GM21786 (cell line): ENCODE measurements around the gene GNAZ.

ENCODE experiments used
- ATAC-seq: cut with Tn5 transposase; IDR thresholded peaks from one replicate; pipeline ENCODE4 v1.9.1; 2021; ENCODE audit not compliant: unreplicated experiment

GNAZ gene

DNA sequence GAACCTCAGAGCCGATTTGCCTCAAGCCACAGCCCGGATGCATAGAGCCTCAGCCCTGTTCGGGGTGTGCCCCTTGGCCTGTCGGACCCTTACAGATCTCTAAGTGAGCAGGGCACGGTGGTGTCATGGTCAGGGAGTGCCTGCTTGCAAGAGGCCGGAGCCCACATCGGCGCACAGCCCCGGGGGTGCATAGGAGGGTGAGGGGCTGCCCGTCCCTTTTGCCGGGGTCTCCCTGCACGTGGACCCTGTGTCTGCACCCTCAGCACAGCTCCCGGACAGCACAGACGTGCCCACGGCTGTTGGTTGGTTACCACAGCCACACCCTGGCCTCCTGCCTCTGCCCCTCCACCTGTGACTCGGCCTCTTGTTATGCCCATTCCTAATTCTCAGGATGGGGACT is 81.5 kb downstream of the GNAZ start:
- ATAC-seq: no peak

DNA sequence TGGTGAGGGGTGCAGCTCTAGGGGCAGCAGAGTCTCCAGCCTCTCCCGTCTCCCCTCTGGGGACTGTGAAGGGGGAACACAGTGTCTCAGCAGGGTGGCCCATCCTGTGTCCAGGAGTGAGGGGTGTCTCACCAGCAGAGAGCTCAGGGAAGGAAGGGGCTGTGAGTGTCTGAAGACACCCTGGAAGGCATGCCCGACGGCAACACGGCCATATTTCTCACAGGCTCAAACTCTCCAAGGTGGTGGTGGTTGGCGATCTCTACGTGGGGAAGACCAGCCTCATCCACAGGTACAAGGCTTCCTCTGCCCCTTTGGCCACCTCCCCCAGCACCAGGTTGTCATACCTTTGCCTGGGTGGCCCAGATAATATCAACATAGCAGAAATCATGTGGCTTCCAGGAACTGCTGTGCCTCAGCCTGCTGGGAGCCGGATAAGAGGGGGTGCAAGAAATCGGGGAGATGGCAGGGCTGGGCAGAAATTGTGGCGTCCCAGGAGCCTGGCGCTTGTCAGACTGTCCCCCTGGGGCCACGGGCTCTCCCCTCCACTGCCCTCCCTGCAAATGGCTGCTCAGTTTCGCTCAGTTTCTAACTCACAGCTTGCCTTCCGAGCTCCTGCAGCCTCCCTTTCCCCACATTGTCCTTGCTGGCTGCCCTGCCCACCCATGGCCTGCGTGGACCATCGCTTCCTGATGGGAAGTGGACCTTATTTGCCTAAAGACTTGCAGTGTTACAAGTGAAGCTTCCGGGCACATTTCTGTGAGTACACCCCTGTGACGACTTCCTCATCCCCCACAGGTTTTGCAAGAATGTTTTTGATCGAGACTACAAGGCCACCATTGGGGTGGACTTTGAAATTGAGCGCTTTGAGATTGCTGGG is 82.2 kb downstream of the GNAZ start:
- ATAC-seq: no peak

DNA sequence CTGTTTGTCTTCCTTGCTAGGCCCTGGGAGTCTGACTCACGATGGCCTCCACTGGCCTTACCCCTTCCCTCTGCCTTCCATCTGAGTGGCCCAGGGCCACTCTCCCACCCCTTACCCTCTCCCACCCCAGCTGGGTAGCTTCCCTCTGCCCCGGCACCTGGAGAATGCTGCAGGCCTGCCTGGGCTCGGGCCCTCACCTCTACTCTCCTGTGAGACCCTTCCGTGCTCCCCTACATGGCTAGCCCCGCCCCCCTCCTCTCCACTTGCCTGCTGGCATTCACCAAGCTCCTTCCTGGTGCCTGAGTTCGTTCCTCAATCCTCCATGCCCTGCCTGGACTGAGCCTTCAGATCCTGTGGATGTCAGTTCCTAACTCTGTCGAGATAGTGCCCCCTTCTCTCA is 83.7 kb downstream of the GNAZ start:
- ATAC-seq: no peak

DNA sequence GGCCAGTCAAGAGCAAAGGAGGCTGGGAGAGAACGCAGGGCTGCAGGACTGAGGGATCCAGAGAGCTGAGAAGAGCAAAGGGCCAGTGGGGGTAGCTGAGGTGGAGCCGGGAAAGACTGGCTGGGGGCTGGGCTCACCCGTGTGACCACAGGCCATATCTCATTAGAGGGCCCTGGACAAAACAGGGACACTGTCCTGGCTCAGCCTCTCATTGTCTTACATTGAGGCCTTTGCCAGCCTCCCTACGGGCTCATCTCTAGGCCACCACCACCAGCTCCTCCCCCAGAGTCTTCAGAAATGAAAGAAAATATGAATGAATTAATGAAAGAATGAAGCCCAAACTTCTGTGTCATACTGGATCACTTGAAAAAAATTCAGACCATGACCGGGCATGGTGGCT is 84.1 kb downstream of the GNAZ start:
- ATAC-seq: no peak

DNA sequence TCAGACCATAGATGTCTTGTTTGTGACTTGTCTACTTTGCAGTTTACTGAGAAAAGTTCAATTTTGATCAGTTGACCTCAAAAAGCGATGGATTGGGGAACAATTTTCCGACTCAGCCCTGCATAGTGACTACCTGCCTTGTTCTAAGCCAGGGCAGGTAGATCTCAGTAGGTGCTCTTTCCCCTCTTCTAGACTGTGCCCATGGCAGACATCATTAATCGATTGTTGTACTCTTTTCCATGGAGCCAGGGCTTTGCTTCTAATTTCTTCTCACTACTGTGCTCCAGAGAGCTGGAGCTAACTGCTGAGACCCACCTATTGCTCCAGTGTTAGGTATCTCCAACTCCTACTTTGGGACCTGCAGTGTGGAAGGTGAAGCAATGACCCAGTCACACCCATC is 84.8 kb downstream of the GNAZ start:
- no peak for ATAC-seq

DNA sequence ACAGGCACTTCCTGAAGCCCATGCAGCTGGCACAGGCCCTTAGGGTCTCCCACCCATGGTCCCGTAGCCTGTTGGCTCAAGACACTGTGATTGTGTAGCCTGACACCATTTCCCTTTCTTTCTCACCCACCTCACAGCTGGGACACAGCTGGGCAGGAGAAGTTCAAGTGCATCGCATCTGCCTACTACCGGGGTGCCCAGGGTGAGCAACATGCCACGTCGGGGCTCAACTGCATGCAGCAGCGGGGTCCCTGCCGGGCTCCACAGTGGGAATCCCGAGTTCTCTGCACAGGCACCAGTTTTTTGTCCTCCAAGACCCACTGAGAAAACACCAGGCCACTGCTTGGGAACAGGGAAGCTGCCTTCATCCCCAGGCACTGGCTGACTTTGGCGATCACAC is 85.5 kb downstream of the GNAZ start:
- ATAC-seq: no peak

DNA sequence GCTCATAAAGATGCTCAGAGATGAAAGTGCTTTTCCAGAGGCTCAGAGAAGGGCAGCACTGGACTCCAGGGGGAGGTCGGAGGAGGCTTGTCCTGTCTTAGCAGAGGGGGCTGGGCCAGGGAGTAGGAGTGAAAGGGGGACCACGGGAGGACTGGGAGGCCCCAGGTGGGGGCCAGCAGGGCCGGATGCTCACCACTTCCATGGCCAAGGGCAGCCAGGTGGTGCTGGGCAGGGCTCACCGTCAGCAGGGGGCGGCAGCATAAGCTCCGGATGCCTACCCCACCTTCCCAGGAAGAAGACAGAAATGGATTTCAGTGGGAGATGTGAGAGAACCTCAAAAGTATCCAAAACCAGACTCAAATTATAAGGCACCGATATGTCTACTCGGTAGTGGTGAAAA is 86.0 kb downstream of the GNAZ start:
- no peak for ATAC-seq

DNA sequence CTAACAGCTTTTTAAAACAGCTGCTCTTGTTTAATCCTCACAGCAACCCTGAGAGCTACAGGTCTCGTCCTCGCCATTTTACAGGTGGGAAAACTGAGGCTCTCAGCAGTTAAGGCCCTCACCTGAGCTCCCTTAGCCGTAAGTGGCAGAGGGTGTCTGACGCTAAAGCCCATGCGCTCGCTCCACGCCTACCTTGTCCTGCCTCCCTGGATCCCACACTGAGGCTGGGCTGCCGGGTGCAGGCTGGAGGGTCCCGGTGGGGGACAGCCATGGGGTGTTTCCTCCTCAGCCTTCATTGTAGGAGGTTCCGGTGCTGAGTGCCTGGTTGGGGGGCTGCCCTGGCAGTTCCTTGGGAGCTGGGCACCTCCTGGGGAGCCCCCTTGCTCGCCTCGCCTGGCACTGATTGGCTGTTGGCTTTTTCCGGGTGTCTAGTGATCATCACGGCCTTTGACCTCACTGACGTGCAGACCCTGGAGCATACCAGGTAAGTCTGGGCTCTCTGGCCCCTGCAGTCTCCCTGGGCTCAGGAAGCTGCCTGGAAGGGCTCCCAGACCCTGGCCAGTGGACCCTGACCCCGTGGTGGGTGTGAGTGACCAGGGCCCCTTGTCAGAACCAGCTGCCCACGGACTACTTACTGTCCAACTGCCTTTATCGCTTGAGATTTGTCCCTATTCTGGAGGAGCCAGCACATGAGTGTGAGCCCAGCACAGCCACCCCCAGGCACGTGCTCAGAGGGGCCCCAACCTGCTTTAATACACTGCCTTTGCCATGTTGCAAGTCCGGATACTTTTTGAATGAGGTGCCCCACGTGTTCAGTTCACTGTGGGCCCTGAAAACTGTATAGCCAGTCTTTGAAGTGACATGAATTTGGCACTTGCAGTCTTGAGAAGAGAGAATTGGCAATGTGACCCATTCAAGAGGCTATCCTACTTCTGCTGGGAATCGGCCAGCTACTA is 87.5 kb downstream of the GNAZ start:
- ATAC-seq: no peak

DNA sequence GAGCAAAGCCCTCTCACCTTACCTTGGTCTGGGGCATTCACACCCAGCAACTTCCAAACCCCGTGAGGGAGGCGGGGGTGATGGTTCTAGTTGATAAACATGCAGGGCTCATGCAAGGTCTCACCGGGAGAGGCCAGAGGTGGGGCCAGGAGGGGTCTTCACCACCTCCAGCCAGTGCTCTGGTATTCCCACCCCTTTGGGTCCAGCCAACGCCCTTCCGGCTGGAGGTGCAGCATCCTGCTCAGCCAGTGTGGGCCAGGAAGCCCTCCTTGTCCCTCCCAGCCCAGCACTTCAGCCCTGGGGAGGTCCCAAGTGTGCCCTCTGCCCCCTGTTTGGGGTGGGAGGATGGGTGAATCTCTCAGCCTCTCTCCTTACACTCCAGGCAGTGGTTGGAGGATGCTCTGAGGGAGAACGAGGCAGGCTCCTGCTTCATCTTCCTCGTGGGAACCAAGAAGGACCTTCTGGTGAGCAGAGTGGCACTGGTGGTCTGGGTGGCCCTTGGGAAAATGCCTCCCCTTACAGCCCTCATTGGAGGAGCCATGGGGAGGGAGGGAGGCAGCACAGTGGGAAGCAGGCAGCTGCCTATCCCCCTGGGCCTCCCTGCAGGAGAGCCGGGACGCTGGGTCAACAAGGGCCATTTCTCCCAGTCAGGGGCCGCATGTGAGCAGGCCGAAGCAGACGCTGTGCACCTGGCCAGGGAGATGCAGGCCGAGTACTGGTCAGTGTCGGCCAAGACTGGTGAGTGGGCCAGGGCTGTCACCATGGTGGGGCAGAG is 88.4 kb downstream of the GNAZ start:
- ATAC-seq: no peak

DNA sequence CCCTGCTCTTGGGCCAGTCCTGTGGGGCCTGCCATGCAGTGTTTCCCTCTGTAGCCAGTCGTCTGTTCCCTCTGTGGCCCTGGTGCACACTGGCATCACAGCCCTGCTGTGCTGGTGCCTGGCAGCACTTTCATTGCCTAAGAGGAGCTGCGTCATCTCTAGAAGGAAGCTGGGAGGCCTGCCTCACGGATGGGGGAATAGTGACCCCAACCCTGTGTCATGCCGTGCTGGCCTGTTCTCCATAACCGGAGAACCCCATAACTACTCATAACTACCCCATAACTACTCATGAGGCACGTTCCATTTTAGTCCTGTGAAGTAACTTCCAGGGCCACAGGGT is 88.9 kb downstream of the GNAZ start:
- ATAC-seq: no peak

DNA sequence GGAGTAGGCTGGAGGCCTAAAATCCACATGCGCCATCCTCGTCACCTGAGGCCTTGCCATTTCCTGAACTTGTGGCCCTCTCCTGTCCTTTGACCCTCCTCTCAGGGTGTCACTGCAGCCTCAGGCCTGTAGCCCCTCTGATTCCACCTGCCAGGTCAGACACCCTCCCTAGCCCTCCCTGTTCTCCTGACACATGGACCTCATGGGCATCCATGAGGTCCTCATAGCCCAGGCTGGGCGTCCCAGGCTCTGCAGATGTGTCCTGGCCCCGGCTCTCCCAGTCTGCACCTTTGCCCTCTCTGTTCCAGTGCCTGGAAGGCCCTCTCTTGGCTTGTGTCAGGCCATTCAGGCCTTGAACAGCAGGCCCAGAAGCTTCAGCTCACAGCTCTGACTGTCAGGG is 90.7 kb downstream of the GNAZ start:
- no peak for ATAC-seq

DNA sequence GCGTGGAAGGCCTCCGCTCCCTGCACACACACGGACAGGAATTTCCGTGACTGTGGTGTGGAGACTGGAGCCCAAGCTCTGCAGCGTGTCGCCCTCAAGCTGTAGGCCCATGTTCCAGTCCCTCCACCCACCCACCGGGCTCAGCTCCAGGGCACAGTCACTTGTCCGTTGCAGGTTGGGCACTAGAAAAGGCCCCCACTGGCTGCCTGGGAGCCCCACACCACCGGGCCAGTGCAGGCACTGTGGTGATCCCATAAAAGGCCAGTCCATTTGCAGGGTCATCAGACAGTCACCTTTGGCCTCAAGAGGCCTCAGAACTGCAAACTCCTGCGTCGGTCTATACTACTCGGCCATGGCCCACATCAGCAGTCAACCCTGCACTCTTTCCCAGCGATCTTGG is 91.3 kb downstream of the GNAZ start:
- no peak for ATAC-seq

DNA sequence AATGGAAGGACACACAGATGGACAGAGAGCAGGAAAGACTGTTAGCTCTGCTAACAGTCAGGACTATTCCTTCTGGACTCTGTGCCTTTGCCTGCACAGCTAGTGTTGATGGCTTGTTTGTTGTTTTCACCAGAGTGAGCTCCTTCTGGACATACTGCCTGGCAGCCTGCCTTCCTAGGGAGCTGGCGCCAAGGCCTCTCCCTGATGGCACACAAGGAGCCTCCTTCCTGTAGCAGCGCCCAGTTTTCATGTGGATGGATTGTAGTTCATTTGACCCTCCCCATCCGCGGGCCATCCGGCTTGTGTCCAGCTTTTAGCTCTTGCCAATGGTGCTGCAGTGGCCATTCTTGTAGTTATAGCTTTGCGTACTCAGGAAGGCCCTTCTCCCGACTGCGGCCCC is 93.3 kb downstream of the GNAZ start:
- no peak for ATAC-seq

DNA sequence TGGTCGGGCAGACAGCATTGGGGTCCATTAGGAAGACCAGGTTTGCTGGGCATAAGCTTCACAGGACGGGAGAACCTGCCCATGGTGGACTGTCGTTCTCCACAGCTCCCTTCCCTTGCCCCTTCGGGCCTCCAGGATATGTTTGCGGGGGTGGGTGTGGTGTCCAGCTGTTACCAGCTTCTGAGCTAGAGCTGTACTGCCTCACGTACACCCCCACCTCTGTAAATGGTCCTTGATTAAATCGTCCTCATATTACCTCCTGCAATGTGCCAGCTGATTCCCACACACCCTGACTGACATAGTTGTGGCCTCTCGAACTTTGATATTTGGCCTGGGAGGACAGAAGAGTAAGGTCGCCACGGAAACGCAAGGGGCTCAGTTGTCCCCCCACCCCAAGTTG is 93.8 kb downstream of the GNAZ start:
- no peak for ATAC-seq

DNA sequence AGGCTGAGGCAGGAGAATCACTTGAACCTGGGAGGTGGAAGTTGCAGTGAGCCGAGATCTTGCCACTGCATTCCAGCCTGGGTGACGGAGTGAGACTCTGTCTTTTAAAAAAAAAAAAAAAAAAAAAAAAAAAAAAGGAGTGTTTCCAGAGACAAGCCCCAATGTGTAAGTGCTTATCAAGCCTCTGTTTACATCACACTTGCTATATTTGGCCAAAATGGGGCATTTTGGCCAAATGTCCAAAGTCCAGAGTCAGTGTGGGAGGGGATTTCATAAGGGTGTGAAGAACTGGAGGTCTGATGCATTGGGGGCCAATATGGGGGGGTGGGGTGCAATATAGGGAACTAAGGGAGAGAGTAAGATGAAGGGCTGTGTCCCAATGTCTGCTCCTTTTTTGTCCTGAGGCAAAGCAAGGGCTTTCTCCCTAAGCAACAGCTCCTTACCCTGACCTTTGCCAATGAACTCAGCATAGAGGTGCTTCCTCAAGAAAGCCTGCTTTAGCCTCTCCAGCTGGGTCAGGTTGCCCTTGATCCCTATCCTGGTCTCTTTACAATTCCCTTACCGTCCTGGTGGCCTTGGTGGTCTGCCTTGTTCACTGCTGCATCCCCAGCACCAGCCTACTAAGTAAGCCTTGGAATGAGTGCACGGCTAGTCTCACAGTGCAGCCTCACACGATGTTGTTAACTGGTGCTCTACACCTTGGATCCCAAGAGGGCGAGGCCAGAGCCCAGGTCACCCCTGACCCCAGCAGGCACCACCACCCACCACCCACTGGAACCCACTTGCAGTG is 95.9 kb downstream of the GNAZ start:
- no peak for ATAC-seq

DNA sequence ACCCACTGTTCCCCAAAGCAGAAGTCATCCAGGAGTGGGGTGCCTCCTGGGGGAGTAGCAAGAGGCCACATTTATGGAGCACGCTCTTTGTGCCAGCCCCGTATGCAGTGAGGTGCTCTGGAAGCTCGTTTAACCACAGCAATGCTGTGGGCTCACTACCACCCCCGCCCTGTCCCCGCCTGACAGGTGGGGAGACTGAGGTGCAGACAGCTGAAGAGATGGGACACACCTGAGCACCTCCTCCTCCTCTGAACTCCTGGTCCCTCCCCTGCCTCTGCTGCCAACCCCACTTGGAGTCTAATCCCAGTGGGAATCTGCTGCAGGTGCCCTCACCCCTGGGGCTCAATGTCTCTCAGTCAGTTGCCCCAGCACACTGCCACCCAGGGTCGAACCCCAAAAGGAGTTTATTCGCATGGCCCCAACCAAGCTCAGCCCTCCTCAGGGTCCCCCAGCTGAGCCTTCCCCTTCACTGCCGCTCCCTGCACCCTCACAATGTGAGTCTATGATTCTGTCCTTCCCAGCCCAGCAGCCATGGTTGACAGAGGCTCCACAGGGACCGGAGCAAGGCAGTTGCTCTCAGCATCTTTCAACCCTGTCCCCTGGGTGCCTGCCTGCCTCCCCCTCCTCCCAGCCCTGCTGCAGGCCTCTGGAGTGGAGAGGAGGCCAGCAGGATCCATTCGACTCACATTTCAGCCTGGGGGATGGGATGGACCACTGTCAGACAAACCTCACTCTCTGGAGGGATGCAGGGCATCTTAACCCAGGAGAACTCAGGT is 96.7 kb downstream of the GNAZ start:
- no peak for ATAC-seq

DNA sequence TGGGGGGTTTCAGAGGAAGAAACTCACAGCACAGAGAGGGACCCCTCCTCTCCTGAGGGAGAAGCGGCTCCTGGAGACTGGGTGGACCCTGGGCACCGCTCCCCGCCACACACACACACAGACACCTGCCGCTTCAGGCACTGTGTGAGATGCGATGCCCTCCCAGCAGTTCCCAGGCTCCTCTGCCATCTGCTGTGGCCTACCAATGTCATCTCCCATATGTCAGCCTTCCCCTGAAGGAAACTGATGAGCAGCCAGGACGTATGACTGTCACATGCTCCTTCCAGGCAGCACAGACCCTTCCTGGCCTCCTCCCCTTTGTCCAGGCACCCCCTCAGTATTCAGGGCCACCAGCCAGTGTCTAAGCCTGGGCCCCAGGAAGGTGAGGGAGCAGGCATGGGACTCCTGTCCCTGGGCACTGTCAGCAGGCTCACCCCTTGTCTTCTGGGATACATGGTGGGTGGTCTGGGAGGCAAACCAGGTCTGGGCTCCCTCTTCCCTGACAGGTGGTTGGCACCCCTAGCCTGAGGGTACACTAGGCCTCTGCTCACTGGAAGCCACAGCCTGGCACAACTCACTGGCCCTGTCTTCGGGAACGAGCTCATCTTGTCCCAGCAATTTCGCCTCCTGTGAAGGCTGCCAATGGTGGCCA is 98.2 kb downstream of the GNAZ start:
- ATAC-seq: no peak

DNA sequence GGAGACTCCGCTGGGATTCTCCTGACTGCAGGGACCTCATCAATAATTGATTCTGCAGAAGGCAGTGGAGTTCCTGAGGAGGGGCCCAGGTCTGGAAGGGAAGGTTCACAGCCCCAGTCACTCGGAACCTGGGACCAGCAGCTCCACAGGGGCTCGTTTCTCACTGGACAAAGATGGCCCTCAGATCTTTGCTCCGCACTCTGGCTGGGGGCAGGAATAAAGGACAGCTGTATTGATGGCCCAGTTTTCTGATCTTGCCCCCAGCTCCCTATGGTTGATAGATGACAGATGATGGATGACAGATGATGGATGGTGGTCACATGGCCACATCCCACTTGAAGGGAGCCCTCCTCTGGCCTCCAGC is 98.7 kb downstream of the GNAZ start:
- ATAC-seq: no peak
